ENCODE data around the gene IL17RB. TPM values are rescaled to one million over a fixed set of nuclear protein-coding genes. Genes with fewer than 3 reads are reported as not detected.

IL17RB gene
- total RNA-seq, 1 donor from 2014 or later: 2.5 TPM

DNA sequence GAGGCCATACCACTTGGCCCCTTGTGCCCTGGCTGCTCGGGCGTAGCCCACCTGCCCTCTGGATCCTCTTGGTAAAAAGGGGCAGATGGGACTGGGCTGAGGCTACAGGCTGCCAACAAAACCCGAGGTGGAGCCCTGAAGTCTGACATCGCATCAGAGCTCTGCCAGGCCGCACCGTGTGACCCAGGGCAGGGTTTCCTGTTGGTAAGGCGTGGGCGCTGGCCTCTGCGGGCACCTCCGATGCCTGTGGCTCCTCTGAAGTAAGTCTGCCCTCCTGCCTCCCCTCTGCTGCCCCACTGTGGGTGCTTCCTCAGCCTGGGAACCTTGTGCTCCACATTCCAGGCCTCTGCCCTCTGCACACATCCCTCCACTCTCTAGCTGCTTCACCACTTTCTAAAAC is 9.0 kb upstream of the IL17RB start:
- DNase-seq (ENCODE audit: low read depth): no peak
- H3K4me3 ChIP-seq (ENCODE audit: low read depth, low read length): no peak overlapping the region
- TF ChIP-seq, protein P1, sequence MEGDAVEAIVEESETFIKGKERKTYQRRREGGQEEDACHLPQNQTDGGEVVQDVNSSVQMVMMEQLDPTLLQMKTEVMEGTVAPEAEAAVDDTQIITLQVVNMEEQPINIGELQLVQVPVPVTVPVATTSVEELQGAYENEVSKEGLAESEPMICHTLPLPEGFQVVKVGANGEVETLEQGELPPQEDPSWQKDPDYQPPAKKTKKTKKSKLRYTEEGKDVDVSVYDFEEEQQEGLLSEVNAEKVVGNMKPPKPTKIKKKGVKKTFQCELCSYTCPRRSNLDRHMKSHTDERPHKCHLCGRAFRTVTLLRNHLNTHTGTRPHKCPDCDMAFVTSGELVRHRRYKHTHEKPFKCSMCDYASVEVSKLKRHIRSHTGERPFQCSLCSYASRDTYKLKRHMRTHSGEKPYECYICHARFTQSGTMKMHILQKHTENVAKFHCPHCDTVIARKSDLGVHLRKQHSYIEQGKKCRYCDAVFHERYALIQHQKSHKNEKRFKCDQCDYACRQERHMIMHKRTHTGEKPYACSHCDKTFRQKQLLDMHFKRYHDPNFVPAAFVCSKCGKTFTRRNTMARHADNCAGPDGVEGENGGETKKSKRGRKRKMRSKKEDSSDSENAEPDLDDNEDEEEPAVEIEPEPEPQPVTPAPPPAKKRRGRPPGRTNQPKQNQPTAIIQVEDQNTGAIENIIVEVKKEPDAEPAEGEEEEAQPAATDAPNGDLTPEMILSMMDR (conservative IDR thresholded peaks at IDR 0.05; ENCODE audit: low read depth, low read length): no peak

DNA sequence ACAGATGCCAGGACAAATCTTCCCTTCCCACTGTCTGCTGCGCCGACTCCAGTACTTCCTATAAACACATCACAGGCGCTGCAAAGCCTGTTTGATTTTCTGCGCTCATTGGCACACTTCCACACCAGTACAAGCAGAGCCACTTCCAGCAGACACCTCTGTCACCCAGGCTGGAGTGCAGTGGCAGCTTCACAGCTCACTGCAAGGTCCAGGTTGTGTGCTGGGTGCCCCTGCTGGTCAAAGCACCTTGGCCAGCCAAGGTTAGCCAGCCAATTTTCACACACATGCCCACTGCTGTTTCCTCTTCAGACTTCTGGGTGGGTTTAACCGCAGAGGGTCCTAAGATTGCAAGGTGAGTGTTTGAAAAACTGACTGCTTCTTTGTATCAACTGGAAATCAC is 5.1 kb upstream of the IL17RB start:
- TF ChIP-seq, protein P1 (conservative IDR thresholded peaks at IDR 0.05; ENCODE audit: low read depth, low read length): peak; percentile 33
- DNase-seq (ENCODE audit: low read depth): no peak

DNA sequence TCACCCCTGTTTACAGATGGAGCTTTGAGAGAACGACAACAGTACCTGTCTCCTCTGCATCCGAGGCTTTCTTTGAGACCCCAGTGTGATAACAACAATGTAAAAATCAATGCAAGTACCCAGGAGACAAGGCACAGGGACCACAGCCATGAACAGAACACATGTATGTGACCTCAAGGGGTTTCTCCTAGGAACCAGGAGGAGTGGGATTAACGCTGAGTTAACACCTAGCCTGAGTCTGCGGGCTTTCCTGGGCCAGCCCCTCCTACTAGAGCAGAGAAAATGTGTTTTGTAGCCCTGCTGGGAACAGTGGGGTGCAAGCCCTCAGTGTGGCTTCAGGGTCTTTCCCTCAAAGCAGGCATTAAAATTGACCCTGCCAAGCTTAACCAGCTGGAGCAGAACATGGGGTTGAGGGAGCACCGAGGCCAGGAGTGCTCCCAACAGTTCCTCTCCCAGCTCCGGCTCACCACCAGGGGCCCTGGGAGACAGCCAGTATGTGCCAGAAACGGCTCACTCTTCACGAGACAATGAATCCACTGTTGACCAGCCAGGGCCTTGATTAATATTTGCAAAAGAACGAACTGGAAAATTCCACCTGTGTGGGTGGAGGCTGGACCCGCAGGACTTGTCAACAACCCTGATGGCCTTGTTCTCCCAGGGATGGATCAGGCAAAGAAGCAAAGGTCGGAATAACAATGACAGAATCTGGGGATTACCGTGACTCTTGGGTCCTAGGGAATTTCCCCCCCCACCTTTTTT is 3.8 kb upstream of the IL17RB start:
- TF ChIP-seq, protein P1 (conservative IDR thresholded peaks at IDR 0.05; ENCODE audit: low read depth, low read length): peak; percentile 61
- H3K4me3 ChIP-seq (ENCODE audit: low read depth, low read length): no peak overlapping the region
- peak; percentile 88 for DNase-seq (ENCODE audit: low read depth)

More for the DNA sequence above, 5.1 kb upstream of the IL17RB start:
- H3K4me3 ChIP-seq (ENCODE audit: low read depth, low read length): no peak overlapping the region

DNA sequence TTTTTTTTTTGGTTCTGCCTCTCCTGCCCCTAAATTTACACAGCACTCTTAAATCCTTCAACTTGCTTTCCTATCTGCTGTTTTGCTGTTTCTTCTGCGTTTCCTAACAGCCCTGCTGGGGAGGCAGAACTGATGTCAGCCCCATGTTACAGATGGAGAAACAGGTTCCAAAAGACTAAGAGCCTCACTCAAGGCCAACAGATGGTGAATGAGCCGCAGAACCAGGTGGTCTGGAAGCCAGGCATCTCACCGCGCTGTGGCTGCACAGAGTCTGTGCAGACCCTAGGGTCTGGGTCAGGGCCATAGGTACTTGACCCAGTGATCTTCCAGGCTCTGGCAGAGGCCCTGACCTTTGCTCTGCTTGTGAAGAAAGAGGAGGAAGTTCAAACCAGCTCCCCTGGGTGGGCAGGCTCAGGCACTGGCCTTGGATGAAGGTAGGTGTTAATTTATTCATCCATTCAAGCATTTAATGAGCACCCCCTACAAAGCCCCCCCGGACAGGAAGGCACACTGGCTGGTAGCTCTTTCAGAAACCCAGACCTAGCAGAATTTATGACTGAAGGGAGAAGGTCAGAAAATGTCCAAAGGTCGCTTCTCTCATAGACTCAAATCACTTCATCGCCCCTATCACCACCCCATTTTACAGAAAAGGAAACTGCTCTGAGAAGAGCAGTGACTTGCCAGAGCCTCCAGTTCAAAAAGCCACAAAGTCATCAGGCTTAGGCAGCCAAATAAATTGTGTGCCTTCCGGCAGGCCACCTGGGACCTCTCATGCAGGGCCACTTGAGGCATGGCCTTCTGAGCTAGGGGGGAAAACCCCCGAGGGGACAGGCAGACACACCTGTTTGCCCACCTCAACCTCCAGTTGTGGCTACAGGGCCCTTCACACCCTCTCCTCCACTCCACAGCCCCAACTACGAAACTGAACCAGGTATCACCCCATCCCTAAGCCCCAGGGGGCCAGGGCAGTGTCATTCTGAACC is 2.9 kb upstream of the IL17RB start:
- TF ChIP-seq, protein P1 (conservative IDR thresholded peaks at IDR 0.05; ENCODE audit: low read depth, low read length): no peak
- H3K4me3 ChIP-seq (ENCODE audit: low read depth, low read length): no peak overlapping the region
- DNase-seq (ENCODE audit: low read depth): no peak

DNA sequence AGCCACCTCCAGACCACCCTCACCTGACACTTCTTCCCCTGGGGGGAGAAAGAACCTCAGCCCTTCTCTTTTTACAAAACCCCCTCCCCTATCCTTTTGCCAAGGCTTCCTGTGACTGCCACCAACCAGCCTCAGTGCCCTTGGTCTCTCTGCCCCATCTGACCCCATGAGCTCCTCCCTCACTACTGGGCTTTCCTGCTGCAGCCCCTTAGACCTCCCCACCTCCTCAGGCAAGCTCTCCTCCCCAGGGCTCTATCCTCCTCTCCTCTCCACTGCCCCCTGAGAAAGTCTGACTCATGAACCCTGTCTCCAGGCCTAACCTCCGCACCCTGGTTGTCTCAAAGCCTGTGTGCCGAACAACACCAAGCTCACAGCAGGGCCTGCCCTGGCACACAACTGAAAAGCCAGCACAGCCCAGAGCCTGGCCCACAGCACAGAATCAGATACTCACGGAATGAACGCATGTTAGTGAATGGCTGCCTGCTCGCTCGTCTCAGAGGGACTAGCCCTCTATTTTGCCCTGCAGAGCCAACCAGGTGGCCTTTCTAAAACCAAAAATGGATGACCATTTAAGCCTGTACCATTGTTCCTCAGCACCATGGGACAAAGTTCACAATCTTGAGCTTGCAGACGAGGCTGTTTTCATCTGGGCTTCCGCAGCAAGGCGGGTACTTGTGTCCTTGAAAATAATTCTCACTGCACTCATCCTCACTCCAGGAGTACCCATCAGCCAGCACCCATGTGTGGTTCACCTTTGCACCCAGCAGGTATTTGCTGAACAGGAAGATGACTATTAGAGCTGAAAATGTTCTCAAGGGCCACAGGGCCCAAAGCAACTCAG is 1.9 kb upstream of the IL17RB start:
- no peak overlapping the region for H3K4me3 ChIP-seq (ENCODE audit: low read depth, low read length)
- no peak for DNase-seq (ENCODE audit: low read depth)
- TF ChIP-seq, protein P1 (conservative IDR thresholded peaks at IDR 0.05; ENCODE audit: low read depth, low read length): no peak

DNA sequence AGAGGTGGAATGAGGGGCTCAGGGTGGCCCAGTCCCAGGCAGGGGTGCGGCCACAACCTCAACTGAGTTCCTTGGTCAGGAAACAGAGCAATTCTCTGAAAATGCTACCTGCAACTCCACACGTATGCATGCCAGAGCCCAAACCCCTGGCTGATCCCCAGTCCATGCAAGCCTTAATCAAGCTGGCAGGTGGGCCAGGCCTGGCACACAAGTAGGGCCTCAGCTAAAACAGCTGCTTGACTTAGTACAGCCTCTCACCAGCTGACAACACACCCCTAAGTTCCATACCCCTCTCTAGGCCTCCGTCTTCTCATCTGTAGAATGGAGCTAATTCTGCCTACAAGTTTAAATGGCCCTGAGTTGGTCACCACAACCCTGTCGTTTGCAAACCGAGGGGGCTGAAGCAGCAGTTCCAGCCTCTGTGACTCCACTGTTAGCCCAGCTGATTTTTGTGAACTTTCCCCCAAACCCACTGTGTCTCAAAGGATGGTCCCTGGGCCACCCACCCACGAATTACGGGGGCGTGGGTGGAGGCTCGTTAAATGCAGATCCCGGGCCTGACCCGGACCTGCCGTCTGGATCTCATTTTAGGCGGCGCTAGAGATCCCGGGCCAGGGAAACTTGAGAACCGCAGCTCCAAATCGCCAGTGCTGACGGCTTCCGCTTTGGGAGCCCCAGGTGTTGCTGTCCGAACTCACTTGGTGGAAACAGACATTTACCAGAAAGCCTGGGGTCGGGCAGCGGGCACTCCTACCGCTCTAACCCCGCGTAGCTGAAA is 1.1 kb upstream of the IL17RB start:
- peak overlapping the region; percentile 68 for H3K4me3 ChIP-seq (ENCODE audit: low read depth, low read length)
- DNase-seq (ENCODE audit: low read depth): no peak
- TF ChIP-seq, protein P1 (conservative IDR thresholded peaks at IDR 0.05; ENCODE audit: low read depth, low read length): peak; percentile 45
